HG03575 (cell line): ENCODE results near the gene CSNK1G2.

ENCODE experiments used
- ATAC-seq: cut with Tn5 transposase; IDR thresholded peaks from one replicate; pipeline ENCODE4 v1.9.1; 2021; ENCODE audit not compliant: unreplicated experiment, insufficient number of reproducible peaks, low FRiP score; ENCODE audit errors: extremely low read depth

CSNK1G2 gene

GRCh38 chr19:1941146-1942077 is at the start of gene CSNK1G2:
CSNK1G2 (plus strand) TSS chr19:1941172; CDS start chr19:1969773, 28,601 bp downstream.
- ATAC-seq, result no peak

GRCh38 chr19:1893791-1894190 is 47.2 kb upstream of the CSNK1G2 start:
- ATAC-seq, result no peak

- no peak for ATAC-seq
These were observed 44.5 kb upstream of the CSNK1G2 start for GRCh38 chr19:1896508-1896907.

GRCh38 chr19:1901940-1902404 is 39.0 kb upstream of the CSNK1G2 start:
- ATAC-seq, result no peak

- ATAC-seq, result no peak
These were observed 38.0 kb upstream of the CSNK1G2 start for GRCh38 chr19:1902923-1903322.

GRCh38 chr19:1904860-1905109 is 36.2 kb upstream of the CSNK1G2 start:
- ATAC-seq, result no peak

GRCh38 chr19:1905110-1905862 is 35.7 kb upstream of the CSNK1G2 start, which contains the start of the genes ADAT3 and SCAMP4:
ADAT3 (plus strand) TSS chr19:1905399; CDS start chr19:1912048, 6,649 bp downstream.
SCAMP4 (plus strand) TSS chr19:1905399; CDS start chr19:1915020, 9,621 bp downstream.
- ATAC-seq, result no peak

- no peak for ATAC-seq
These were observed 35.1 kb upstream of the CSNK1G2 start for GRCh38 chr19:1905863-1906375.

GRCh38 chr19:1906985-1907562 is 33.9 kb upstream of the CSNK1G2 start:
- ATAC-seq, result no peak

- ATAC-seq, result no peak
These were observed 33.2 kb upstream of the CSNK1G2 start for GRCh38 chr19:1907563-1908363.

- ATAC-seq, result no peak
These were observed 32.7 kb upstream of the CSNK1G2 start for GRCh38 chr19:1908364-1908678.

GRCh38 chr19:1909761-1910080 is 31.3 kb upstream of the CSNK1G2 start:
- no peak for ATAC-seq

GRCh38 chr19:1910177-1910576 is 30.8 kb upstream of the CSNK1G2 start:
- no peak for ATAC-seq

- no peak for ATAC-seq
These were observed 29.9 kb upstream of the CSNK1G2 start for GRCh38 chr19:1911098-1911497.

GRCh38 chr19:1911995-1912394 is 29.0 kb upstream of the CSNK1G2 start:
- no peak for ATAC-seq

- no peak for ATAC-seq
These were observed 28.0 kb upstream of the CSNK1G2 start for GRCh38 chr19:1912760-1913505.

GRCh38 chr19:1913781-1914577 is 27.0 kb upstream of the CSNK1G2 start:
- no peak for ATAC-seq
